ENCODE data around the gene SIK3.

SIK3 gene

GRCh38 chr11:116849060-116849459 is 249.2 kb downstream of the SIK3 start:
- no peaks in the 10 kb centered on the region for H3K4me1 ChIP-seq
- H3K4me3 ChIP-seq (ENCODE audit: low read depth, low read length): no peak overlapping the region
- no peak for DNase-seq
- H3K36me3 ChIP-seq: peaks cover 65% of the 10 kb centered on the region
- TF ChIP-seq, protein P1, sequence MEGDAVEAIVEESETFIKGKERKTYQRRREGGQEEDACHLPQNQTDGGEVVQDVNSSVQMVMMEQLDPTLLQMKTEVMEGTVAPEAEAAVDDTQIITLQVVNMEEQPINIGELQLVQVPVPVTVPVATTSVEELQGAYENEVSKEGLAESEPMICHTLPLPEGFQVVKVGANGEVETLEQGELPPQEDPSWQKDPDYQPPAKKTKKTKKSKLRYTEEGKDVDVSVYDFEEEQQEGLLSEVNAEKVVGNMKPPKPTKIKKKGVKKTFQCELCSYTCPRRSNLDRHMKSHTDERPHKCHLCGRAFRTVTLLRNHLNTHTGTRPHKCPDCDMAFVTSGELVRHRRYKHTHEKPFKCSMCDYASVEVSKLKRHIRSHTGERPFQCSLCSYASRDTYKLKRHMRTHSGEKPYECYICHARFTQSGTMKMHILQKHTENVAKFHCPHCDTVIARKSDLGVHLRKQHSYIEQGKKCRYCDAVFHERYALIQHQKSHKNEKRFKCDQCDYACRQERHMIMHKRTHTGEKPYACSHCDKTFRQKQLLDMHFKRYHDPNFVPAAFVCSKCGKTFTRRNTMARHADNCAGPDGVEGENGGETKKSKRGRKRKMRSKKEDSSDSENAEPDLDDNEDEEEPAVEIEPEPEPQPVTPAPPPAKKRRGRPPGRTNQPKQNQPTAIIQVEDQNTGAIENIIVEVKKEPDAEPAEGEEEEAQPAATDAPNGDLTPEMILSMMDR (IDR thresholded peaks at IDR 0.05; ENCODE audit: low read depth, low read length): no peak
- H3K9me3 ChIP-seq: no peaks in the 10 kb centered on the region
- H3K27me3 ChIP-seq: no peaks in the 10 kb centered on the region

DNA sequence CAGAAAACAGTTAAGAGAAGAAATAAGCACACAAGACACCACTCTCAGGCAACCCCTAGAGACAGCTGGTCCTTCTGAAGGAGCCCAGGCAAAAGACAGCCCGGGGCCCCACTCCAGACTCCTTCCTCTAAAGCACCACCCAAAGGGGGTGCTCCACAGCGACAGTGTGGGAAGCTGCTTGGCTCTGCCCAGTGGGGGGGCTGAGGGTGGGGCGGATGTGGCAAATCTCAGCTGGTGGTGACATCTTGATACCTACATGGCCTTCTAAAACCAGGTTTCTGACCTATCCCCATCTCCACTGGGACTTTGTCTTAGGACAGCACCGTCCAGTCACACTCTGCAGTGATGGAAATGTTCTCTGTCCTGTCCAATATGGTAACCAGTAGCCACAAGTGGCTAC is 250.6 kb downstream of the SIK3 start:
- no peak for DNase-seq
- Histone ChIP-seq H3K4me1 (no peaks in the 10 kb centered on the region), H3K9me3 (no peaks in the 10 kb centered on the region), H3K4me3 (ENCODE audit: low read depth, low read length) (no peak overlapping the region), H3K36me3 (peaks cover 56% of the 10 kb centered on the region), H3K27me3 (no peaks in the 10 kb centered on the region)
- TF ChIP-seq, protein P1 (IDR thresholded peaks at IDR 0.05; ENCODE audit: low read depth, low read length): no peak

GRCh38 chr11:116844722-116845121 is 253.5 kb downstream of the SIK3 start:
- Histone ChIP-seq H3K4me1 (no peaks in the 10 kb centered on the region), H3K9me3 (no peaks in the 10 kb centered on the region), H3K27me3 (no peaks in the 10 kb centered on the region), H3K36me3 (peaks cover 42% of the 10 kb centered on the region), H3K4me3 (ENCODE audit: low read depth, low read length) (no peak overlapping the region)
- DNase-seq: no peak
- TF ChIP-seq, protein P1 (IDR thresholded peaks at IDR 0.05; ENCODE audit: low read depth, low read length): no peak

DNA sequence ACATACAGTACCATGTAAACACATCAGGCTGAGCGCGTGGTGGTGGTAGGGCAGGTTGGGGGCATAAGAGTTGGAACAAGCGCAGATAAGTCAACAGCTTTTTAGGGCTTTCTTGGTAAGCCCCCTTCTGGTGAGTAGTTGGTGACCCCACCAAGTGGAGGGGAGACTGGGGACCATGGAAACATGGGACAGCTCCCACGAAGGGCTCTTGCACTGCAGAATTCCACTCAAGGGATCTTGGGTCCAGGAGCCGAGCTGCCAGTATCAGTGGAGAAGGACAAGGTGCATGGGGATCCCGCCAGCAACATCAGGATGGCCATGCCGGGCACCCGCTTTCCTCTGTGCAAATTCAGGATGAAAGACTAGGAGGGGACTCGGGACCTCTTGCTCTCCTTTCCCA is 254.6 kb downstream of the SIK3 start:
- TF ChIP-seq, protein P1 (IDR thresholded peaks at IDR 0.05; ENCODE audit: low read depth, low read length): no peak
- Histone ChIP-seq H3K9me3 (no peaks in the 10 kb centered on the region), H3K27me3 (no peaks in the 10 kb centered on the region), H3K4me1 (no peaks in the 10 kb centered on the region), H3K36me3 (peaks cover 35% of the 10 kb centered on the region), H3K4me3 (ENCODE audit: low read depth, low read length) (no peak overlapping the region)
- no peak for DNase-seq

DNA sequence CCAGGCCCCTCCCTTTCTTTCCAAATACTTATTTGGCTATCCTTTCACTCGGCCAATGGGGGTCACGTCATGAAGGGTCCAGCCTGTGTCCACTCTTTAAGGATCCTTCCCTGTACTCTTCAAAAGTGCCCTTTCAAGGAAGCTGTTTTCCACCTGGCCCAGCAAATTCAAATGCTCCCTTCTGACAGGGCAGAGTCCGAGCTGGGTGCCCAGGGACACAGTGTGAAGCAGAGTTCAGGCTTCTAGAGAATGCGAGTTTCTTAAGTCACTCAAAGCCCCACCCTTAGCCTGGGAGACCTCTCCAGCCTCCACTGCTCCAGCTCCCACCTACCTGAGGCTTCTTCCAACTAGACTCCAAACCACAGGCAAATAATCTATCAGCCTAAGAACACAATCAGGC is 255.3 kb downstream of the SIK3 start:
- TF ChIP-seq, protein P1 (IDR thresholded peaks at IDR 0.05; ENCODE audit: low read depth, low read length): no peak
- no peaks in the 10 kb centered on the region for H3K4me1 ChIP-seq
- no peaks in the 10 kb centered on the region for H3K27me3 ChIP-seq
- H3K4me3 ChIP-seq (ENCODE audit: low read depth, low read length): no peak overlapping the region
- no peaks in the 10 kb centered on the region for H3K9me3 ChIP-seq
- H3K36me3 ChIP-seq: peaks cover 30% of the 10 kb centered on the region
- no peak for DNase-seq

DNA sequence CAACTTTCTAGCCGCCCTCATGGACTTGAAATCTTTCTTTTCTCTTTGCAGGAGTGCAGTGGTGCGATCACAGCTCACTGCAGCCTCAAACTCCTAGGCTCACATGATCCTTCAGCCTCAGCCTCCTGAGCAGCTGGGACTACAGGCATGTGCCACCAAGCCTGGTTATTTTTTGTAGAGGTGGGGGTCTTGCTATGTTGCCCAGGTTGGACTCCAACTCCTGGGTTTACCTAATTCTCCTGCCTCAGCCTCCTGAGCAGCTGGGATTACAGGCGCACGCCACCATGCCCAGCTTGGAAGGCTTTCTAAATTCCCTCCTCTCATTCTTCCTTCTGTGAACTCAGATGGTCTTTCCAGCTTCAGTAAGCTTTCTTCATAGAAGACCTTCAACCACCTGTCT is 256.1 kb downstream of the SIK3 start:
- H3K4me1 ChIP-seq: no peaks in the 10 kb centered on the region
- H3K36me3 ChIP-seq: peaks cover 22% of the 10 kb centered on the region
- no peaks in the 10 kb centered on the region for H3K27me3 ChIP-seq
- TF ChIP-seq, protein P1 (IDR thresholded peaks at IDR 0.05; ENCODE audit: low read depth, low read length): no peak
- no peaks in the 10 kb centered on the region for H3K9me3 ChIP-seq
- no peak for DNase-seq
- no peak overlapping the region for H3K4me3 ChIP-seq (ENCODE audit: low read depth, low read length)
